NCI-H1436 treated with DMSO at 0.1 percent for 48 hours (cell line): ENCODE measurements around the gene HS3ST5.
"Not testable (repeated sequence)": the region's sequence is repeated elsewhere in the genome, so short reads cannot be mapped to it uniquely, and the experiment has no call there.

ENCODE experiments used
- DNase-seq: peaks from one replicate; lab custom pipeline; 2025; lab: John Stamatoyannopoulos, UW

HS3ST5 gene

DNA sequence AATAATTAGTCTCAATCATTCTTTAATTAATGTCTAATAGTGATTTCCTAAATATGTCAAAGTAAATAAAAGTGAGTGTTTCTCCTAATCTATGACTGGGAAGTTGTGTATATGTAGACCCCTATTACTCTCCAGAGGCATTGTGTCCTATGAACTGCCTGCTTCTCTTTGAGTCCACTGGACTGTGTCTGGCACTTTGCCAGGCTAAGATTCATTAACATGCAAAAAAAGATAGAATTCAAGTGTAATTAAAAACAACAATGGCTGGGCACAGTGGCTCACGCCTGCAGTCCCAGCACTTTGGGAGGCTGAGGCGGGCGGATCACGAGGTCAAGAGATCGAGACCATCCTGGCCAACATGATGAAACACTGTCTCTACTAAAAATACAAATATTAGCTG is 298.3 kb downstream of the HS3ST5 start:
- not testable (repeated sequence) for DNase-seq

DNA sequence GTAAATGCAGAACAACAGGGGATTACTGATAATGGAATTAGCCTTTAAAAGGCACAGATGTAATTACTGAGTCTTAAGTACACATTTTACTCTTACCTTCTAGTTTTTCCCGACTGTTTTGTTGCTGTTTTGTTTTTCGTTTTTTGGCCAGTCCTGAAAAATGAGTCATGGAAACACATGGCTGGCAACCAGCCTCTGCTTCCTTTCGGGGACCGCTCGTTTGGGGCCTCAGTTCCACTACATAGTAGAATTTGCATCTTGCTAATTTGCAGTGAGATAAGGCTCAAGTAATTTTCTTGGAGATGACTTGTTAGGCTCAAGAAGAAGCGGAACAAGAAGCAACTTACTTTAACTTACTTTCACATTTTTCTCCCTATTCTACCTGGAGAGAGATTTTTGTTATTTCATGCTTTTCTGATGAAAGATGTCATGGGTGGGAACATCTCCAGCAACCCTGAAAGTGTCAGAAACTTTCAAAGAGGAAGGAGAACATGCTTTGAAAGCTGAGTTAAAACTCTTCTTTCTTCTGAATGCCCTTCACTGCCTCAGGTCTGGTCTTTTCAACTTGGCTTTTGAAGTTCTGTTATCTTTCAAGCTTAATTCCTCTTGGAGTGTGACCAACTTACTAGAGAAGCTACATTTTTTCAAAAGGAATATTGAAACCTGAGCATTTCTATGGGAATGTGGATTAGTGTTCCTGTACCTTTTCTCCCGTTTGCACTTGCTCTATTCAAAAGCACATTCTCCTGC is 300.4 kb downstream of the HS3ST5 start:
- no peak for DNase-seq

DNA sequence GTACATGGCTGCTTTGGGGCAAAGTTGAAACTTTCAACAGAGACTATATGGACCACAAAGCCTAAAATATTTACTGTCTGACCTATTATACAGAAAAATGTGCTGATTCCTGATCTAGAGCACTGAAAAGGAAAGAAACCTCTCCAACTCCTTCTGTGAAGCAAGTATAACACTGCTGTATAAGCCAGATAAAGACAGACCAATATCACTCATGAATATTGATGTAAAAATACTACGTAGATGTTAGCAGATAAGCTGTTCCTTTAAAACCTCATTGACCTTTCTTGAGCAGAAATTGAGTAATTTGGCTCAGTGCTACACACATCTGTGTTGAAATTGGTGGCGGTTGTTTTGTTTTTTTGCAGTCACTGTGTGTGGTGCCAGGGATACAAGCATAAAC is 302.0 kb downstream of the HS3ST5 start:
- DNase-seq: no peak

DNA sequence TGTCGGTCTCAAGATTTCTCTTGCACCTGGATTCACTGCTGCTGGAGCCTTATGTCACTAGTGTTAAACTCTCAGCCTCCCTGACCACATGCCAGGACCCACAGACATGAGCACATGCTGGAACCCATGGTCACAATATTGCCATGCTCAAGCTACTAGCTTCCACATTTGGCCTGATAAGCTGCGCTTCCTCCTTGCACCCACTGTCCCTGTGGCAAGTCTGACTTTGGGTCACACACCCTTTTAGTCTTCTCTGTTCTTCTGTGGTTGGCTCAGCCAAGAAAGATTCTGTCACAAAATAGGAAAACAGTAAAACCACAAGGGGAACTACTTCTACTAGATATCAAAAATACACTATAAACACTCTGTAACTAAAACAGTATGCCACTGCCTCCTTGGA is 303.0 kb downstream of the HS3ST5 start:
- DNase-seq: no peak

DNA sequence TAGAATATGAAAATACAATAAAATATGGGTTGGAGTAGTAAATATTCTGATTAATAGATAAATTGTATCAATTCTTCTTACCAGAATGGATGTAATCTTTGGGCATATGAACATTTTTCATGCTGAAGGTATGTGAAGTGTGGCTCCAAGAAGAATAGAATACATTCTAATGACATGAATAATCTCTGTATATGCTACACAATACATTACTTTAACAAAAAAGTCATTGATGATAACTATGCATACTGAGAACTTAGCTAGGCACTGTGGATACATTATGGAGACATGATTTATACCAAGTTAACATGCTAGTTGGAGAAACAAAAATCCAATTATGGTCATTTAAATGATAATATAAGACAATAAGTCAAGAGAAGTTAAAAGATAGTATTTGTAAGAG is 309.2 kb downstream of the HS3ST5 start:
- no peak for DNase-seq

DNA sequence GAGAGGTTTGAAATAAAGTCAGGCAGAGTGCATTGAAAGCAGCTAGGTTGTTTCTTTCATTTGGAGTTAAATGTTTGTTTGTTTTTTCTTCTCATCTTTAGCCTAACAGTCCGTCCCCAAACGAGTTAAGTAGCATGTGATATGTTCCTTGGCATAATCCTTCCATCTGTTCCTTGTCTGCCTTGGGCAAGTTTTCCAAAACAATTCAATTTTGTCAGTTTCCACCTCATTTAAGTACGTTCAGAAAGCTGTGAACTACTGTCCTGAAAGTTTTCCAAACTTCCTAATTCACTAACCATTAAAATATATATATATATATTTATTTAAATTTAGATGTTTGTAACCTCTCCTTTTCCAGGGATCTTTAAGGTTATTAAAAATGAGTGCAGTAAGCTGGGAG is 310.1 kb downstream of the HS3ST5 start:
- no peak for DNase-seq

DNA sequence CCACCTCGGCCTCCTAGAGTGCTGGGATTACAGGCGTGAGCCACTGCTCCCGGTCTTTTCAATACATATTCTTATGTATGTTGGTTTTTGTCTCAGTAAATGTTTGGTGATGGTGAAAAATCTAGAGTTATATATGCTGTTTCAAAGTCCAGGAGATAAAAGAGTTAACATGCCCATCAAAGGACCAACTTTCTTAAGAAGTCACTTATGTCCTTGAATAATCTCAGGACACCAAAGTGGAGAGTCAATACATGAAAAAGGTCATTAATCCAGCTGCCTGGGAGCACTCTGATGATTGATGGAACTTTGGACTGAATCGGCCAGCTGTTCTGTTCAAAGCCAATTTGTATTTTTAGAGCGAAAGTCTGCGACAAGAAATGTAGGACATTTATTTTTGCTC is 312.1 kb downstream of the HS3ST5 start:
- DNase-seq: no peak

DNA sequence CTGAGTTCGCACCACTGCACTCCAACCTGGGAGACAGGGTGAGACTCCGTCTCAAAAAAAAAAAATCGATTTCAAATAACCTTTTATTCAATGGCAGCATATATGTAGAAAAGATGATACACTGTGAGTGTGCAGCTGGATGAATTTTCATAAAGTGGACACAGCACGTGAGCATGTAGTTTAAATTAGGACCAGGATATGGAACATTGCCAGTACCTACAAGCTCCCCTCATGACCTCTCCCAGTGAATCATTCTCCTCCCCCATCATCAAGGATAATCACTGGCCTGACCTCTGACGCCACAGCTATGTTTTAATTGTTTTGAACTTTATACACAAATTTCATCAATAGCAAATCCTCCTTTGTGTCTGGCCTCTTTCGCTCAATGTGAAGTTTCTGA is 318.1 kb downstream of the HS3ST5 start:
- no peak for DNase-seq

DNA sequence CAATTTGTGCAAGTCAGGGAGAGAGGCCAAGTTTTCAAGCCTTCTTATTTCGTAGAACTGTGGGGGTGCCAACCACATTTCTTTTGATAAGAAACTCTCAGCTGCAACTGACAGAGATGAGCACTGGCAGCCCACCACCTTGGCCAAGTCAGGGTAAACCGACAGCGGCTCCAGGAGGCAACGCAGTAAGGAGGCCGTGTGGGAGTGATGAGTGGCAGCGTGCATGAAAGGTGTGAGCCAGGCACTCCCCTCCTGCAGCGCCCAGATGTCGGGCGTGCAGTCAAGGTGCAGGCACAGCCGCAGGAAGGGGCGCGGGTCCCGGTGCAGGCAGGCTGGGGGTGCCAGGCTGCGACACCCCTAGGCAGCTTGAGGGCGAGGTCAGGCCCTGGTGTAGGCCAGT is 322.6 kb downstream of the HS3ST5 start:
- DNase-seq: no peak

DNA sequence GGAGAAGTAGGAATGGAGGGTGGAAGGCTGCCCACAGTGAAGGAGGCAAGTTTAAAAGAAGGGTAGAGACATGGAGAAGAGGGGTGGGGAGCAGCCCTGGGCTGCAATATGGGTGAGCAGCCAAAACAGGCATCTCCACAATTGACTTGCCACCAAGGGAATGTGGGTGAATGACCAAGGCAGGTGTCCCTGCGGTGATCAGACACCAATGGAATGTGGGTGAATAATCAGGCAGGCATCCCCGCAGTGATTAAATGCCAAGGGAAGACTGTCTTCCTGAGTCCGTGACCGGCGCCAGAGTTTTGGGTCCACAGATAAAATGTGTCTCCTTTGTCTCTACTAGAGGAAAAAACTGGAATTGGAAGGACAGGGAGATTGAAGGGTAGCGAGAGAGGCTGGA is 325.7 kb downstream of the HS3ST5 start:
- DNase-seq: not testable (repeated sequence)

DNA sequence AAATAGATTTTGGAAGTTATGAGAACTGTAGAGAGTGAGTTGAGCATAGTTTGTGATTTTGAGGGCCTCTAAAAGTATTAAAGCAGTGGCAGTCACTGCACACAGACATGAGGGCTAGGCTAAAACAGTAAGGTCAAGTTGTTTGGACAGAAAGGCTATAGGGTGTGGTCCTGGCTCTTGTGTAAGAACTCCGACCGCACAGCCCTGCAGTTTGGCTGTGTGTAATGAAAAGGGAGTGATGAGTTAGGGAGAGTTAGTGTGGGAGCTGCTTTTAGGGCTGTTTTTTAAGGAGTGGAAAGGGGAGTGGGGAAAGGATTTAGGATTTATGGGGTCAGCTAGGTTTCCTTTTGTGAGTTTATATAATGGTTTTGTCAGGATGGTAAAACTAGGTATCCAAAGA is 328.7 kb downstream of the HS3ST5 start:
- not testable (repeated sequence) for DNase-seq

DNA sequence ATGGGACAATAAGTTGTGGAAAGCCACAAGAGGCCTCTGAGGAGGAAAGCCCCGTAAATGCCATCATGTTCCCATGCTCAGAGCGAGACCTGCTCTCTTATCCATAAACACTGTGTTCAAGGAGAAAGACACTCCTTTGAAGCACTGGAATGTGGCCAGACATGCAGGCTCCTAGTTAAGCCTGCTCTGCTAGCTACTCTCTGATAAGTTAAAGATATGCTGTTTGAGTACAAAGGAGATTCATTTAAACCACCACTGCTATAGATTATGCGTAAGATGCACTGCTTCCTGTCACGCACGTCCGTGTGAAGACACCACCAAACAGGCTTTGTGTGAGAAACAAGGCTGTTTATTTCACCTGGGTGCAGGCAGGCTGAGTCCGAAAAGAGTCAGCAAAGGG is 331.3 kb downstream of the HS3ST5 start:
- DNase-seq: not testable (repeated sequence)

DNA sequence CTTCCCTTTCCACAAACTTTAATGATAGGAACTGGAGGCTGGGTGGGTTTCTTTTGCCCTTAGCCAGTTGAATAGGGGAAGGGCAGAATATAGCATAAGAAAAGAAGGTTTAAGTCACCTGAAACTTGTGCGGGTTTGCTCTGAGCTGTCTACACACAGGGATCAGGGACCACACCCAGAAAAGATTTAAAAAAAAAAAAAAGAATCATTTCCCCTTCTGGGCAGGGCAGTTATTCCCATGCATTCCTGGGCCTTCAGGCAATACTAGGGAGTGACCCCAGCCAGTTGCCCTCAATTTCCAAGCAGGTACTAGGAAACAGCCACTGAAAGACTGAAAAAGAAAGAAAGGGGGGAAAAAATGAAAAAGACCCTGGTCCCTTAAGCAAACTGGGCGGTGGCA is 332.3 kb downstream of the HS3ST5 start:
- no peak for DNase-seq

DNA sequence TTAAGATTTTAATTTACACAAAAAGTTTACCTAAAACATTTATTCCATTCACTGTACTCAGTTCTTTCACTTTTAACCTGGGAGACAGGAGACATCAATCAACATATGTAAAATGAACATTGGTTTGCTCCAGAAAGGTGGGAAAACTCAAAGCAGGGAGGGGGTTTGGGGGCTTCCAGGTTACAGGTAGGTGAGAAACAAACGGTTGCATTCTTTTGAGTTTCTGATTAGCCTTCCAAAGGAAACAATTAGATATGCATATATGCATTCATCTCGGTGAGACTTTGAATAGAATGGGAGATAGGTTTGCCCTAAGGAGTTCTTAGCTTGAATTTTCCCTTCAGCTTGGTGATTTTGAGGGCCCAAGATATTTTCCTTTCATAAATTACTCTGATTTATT is 333.6 kb downstream of the HS3ST5 start:
- DNase-seq: no peak

DNA sequence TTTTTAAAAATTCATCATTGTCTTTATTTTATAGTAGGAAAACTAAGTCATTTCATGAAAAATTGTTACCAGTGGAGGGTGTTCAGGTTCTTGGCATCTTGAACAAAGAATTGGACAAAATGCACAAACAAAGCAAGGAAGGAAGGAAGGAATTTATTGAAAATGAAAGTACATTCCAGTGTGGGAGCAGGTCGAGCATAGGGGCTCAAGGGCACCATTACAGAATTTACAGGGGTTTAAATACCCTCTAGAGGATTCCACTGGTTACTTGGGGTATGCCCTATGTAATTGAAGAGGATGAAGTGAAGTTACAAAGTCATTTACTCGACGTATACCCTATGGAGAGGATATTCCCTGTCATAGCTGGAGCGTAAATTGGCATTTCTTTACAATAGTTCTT is 334.5 kb downstream of the HS3ST5 start:
- no peak for DNase-seq

DNA sequence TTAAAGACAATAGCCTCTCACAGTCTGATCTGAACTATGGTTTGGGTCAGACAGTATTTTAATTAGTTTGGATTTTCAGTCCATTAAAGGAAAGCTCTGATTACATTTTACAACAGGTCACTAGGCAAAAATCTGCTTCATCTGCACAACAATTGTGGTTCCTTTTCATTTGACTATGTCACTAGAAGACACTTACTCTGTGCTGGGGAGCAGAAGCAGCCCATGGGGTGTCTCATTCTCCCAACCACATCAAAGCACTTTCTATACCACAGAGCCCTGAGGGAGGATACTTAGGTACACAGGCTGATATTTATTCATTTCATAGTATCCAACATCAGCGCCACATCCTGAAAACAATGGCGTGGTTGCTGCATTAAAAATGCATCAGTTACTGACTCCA is 335.3 kb downstream of the HS3ST5 start:
- DNase-seq: no peak
